ENCODE measurements around the gene EHMT1. TPM values are rescaled to one million over a fixed set of nuclear protein-coding genes. Genes with fewer than 3 reads are reported as not detected.

The EHMT1 gene
- total and polyA plus RNA-seq, 2 of the 13 experiments (the other 11 are each of a cell fraction or from before 2014, with no cell fraction given), result 23.0 to 27.1 TPM

DNA sequence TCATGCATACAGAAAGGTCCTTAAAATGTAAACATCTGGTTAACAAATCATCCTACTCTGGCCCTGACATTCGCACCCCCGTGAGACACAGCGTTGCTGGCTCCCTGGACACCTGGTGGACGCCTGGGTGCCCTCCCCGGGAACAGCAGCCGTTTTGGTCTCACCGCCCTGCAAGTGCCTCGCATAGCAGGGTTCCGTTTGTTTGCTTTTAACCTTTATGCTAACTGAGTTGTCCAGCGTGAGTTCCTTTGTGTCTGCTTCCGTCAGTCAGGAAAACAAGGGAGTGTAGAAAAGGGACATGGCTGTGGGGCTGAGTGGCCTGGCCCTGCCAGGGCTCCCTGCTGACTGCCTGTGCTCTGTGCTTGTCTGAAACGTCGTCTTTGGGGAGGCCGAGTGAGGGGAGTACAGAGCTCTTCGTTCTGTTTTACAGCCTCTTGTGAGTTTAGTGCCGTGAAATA lies 166.9 kb downstream of the EHMT1 start (continued):
- TF ChIP-seq, protein P1, sequence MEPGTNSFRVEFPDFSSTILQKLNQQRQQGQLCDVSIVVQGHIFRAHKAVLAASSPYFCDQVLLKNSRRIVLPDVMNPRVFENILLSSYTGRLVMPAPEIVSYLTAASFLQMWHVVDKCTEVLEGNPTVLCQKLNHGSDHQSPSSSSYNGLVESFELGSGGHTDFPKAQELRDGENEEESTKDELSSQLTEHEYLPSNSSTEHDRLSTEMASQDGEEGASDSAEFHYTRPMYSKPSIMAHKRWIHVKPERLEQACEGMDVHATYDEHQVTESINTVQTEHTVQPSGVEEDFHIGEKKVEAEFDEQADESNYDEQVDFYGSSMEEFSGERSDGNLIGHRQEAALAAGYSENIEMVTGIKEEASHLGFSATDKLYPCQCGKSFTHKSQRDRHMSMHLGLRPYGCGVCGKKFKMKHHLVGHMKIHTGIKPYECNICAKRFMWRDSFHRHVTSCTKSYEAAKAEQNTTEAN (CRISPR knock-in tag; conservative IDR thresholded peaks at IDR 0.05), result no peak
- TF ChIP-seq TBX2 (CRISPR knock-in tag; IDR thresholded peaks at IDR 0.05; ENCODE audit: borderline replicate concordance), result no peak; the same call in 1 of the 2 replicates
- TF ChIP-seq MXD4 (CRISPR knock-in tag; IDR thresholded peaks at IDR 0.05), result 0 out of 2 replicates have a peak, but pooled peaks have one; percentile 28
- TF ChIP-seq ZBTB8A (CRISPR knock-in tag; IDR thresholded peaks at IDR 0.05; ENCODE audit: borderline replicate concordance, low read depth), result no peak
- TF ChIP-seq, protein P2, sequence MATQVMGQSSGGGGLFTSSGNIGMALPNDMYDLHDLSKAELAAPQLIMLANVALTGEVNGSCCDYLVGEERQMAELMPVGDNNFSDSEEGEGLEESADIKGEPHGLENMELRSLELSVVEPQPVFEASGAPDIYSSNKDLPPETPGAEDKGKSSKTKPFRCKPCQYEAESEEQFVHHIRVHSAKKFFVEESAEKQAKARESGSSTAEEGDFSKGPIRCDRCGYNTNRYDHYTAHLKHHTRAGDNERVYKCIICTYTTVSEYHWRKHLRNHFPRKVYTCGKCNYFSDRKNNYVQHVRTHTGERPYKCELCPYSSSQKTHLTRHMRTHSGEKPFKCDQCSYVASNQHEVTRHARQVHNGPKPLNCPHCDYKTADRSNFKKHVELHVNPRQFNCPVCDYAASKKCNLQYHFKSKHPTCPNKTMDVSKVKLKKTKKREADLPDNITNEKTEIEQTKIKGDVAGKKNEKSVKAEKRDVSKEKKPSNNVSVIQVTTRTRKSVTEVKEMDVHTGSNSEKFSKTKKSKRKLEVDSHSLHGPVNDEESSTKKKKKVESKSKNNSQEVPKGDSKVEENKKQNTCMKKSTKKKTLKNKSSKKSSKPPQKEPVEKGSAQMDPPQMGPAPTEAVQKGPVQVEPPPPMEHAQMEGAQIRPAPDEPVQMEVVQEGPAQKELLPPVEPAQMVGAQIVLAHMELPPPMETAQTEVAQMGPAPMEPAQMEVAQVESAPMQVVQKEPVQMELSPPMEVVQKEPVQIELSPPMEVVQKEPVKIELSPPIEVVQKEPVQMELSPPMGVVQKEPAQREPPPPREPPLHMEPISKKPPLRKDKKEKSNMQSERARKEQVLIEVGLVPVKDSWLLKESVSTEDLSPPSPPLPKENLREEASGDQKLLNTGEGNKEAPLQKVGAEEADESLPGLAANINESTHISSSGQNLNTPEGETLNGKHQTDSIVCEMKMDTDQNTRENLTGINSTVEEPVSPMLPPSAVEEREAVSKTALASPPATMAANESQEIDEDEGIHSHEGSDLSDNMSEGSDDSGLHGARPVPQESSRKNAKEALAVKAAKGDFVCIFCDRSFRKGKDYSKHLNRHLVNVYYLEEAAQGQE (IDR thresholded peaks at IDR 0.05; ENCODE audit: borderline replicate concordance in 1 of 2, low read depth in 1 of 2, low read length in 2 of 2), result no peak
- TF ChIP-seq SP4 (CRISPR knock-in tag; IDR thresholded peaks at IDR 0.05), result no peak
- no peak for TF ChIP-seq REL (CRISPR knock-in tag; conservative IDR thresholded peaks at IDR 0.05)
- TF ChIP-seq ZNF354B (CRISPR knock-in tag; IDR thresholded peaks at IDR 0.05), result no peak
- TF ChIP-seq SMARCC2 (IDR thresholded peaks at IDR 0.05), result no peak
- no peak for TF ChIP-seq ZBTB20 (CRISPR knock-in tag; IDR thresholded peaks at IDR 0.05; ENCODE audit: borderline replicate concordance, low read depth)
- no peak for TF ChIP-seq ZNF558 (CRISPR knock-in tag; IDR thresholded peaks at IDR 0.05; ENCODE audit: borderline replicate concordance)
- TF ChIP-seq GFI1 (CRISPR knock-in tag; IDR thresholded peaks at IDR 0.05; ENCODE audit: borderline replicate concordance), result no peak
- no peak for TF ChIP-seq NRL (CRISPR knock-in tag; IDR thresholded peaks at IDR 0.05; ENCODE audit: borderline replicate concordance)
- TF ChIP-seq, protein P3, sequence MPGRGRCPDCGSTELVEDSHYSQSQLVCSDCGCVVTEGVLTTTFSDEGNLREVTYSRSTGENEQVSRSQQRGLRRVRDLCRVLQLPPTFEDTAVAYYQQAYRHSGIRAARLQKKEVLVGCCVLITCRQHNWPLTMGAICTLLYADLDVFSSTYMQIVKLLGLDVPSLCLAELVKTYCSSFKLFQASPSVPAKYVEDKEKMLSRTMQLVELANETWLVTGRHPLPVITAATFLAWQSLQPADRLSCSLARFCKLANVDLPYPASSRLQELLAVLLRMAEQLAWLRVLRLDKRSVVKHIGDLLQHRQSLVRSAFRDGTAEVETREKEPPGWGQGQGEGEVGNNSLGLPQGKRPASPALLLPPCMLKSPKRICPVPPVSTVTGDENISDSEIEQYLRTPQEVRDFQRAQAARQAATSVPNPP (CRISPR knock-in tag; IDR thresholded peaks at IDR 0.05), result no peak
- TF ChIP-seq, protein P4, sequence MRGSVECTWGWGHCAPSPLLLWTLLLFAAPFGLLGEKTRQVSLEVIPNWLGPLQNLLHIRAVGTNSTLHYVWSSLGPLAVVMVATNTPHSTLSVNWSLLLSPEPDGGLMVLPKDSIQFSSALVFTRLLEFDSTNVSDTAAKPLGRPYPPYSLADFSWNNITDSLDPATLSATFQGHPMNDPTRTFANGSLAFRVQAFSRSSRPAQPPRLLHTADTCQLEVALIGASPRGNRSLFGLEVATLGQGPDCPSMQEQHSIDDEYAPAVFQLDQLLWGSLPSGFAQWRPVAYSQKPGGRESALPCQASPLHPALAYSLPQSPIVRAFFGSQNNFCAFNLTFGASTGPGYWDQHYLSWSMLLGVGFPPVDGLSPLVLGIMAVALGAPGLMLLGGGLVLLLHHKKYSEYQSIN (CRISPR knock-in tag; IDR thresholded peaks at IDR 0.05; ENCODE audit: borderline replicate concordance), result no peak
- no peak for TF ChIP-seq REXO4 (CRISPR knock-in tag; IDR thresholded peaks at IDR 0.05; ENCODE audit: borderline replicate concordance)
- TF ChIP-seq ZFY (CRISPR knock-in tag; IDR thresholded peaks at IDR 0.05), result no peak
- TF ChIP-seq, protein P5, sequence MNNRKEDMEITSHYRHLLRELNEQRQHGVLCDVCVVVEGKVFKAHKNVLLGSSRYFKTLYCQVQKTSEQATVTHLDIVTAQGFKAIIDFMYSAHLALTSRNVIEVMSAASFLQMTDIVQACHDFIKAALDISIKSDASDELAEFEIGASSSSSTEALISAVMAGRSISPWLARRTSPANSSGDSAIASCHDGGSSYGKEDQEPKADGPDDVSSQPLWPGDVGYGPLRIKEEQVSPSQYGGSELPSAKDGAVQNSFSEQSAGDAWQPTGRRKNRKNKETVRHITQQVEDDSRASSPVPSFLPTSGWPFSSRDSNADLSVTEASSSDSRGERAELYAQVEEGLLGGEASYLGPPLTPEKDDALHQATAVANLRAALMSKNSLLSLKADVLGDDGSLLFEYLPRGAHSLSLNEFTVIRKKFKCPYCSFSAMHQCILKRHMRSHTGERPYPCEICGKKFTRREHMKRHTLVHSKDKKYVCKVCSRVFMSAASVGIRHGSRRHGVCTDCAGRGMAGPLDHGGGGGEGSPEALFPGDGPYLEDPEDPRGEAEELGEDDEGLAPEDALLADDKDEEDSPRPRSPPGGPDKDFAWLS (CRISPR knock-in tag; IDR thresholded peaks at IDR 0.05; ENCODE audit: borderline replicate concordance), result no peak
- TF ChIP-seq MED1 (CRISPR knock-in tag; IDR thresholded peaks at IDR 0.05), result peak; percentile 59
- peak; percentile 53; the same call in 1 of the 2 replicates for TF ChIP-seq HOXA3 (CRISPR knock-in tag; IDR thresholded peaks at IDR 0.05)
- TF ChIP-seq ZNF616 (CRISPR knock-in tag; IDR thresholded peaks at IDR 0.05; ENCODE audit: low read depth), result no peak
- no peak for TF ChIP-seq ZMAT3 (CRISPR knock-in tag; conservative IDR thresholded peaks at IDR 0.05)

All from HepG2 (cell line).